HG03095 (cell line): Measurements from ENCODE around the gene GALNT13.
"Not testable (repeated sequence)": the region's sequence is repeated elsewhere in the genome, so short reads cannot be mapped to it uniquely, and the experiment has no call there.

Experiments used
- ATAC-seq: cut with Tn5 transposase; IDR thresholded peaks from one replicate; pipeline ENCODE4 v1.9.1; 2021; ENCODE audit warnings: moderate library complexity; ENCODE audit not compliant: unreplicated experiment

GALNT13 gene

GRCh38 chr2:154459286-154459685 lies 587.6 kb downstream of the GALNT13 start:
- ATAC-seq, result no peak

- no peak for ATAC-seq
Observed at GRCh38 chr2:154462634-154463033, 590.9 kb downstream of the GALNT13 start.

GRCh38 chr2:154466226-154466625 lies 594.5 kb downstream of the GALNT13 start:
- ATAC-seq, result no peak

GRCh38 chr2:154470376-154470775 lies 598.7 kb downstream of the GALNT13 start:
- ATAC-seq, result no peak

- ATAC-seq, result not testable (repeated sequence)
Observed at GRCh38 chr2:154471492-154471891, 599.8 kb downstream of the GALNT13 start.

GRCh38 chr2:154477319-154477718 lies 605.6 kb downstream of the GALNT13 start:
- no peak for ATAC-seq

GRCh38 chr2:154480521-154480920 lies 608.8 kb downstream of the GALNT13 start:
- ATAC-seq, result no peak

GRCh38 chr2:154481336-154481735 lies 609.6 kb downstream of the GALNT13 start:
- ATAC-seq, result no peak

- peak; percentile 50 for ATAC-seq
Observed at GRCh38 chr2:154484338-154485099, 612.8 kb downstream of the GALNT13 start.

- no peak for ATAC-seq
Observed at GRCh38 chr2:154488801-154489200, 617.1 kb downstream of the GALNT13 start.

GRCh38 chr2:154489266-154489858 lies 617.6 kb downstream of the GALNT13 start:
- no peak for ATAC-seq

- ATAC-seq, result no peak
Observed at GRCh38 chr2:154490530-154490929, 618.8 kb downstream of the GALNT13 start.

GRCh38 chr2:154495455-154495868 lies 623.7 kb downstream of the GALNT13 start:
- no peak for ATAC-seq

GRCh38 chr2:154497019-154497418 lies 625.3 kb downstream of the GALNT13 start:
- ATAC-seq, result no peak
